H9 (cell line): ENCODE data around the gene C11orf86. TPM values are rescaled to one million over a fixed set of nuclear protein-coding genes. Genes with fewer than 3 reads are reported as not detected.

Experiments used
- DNase-seq: peaks from one replicate; pipeline ENCODE4 v3.0.0-alpha.2; 2017
- H2AFZ ChIP-seq: one replicate; pipeline ENCODE4 v1.6.1; 2013; ENCODE audit warnings: mild to moderate bottlenecking, low read length, control low read depth, moderate library complexity
- H2AK5ac ChIP-seq: 2 replicates; pipeline ENCODE4 v1.6.1; 2013; ENCODE audit warnings: low read length, control low read depth, mixed read lengths; ENCODE audit not compliant: insufficient read length
- H2BK120ac ChIP-seq: one replicate; pipeline ENCODE4 v1.6.1; 2013; ENCODE audit warnings: low read depth, mild to moderate bottlenecking, low read length, control low read depth, inconsistent platforms; ENCODE audit not compliant: poor library complexity, severe bottlenecking
- H2BK12ac ChIP-seq: 2 replicates; pipeline ENCODE4 v1.6.1; 2013; ENCODE audit warnings: low read length, control low read depth, mixed read lengths, low read depth; ENCODE audit not compliant: insufficient read length
- H2BK15ac ChIP-seq: 2 replicates; pipeline ENCODE4 v1.6.1; 2013; ENCODE audit warnings: low read depth, low read length, control low read depth
- H2BK20ac ChIP-seq: one replicate; pipeline ENCODE4 v1.6.1; 2013; ENCODE audit warnings: low read depth, mild to moderate bottlenecking, low read length, control low read depth, inconsistent platforms; ENCODE audit not compliant: poor library complexity, severe bottlenecking
- H2BK5ac ChIP-seq: 2 replicates; pipeline ENCODE4 v1.6.1; 2013; ENCODE audit warnings: low read length, control low read depth, mixed read lengths; ENCODE audit not compliant: insufficient read length
- H3K14ac ChIP-seq: 2 replicates; pipeline ENCODE4 v1.6.1; 2013; ENCODE audit warnings: low read length, control low read depth; ENCODE audit not compliant: insufficient read depth
- H3K18ac ChIP-seq: 2 replicates; pipeline ENCODE4 v1.6.1; 2013; ENCODE audit warnings: low read depth, mild to moderate bottlenecking, mixed read lengths, low read length, control low read depth; ENCODE audit not compliant: insufficient read length
- H3K23ac ChIP-seq: 2 replicates; pipeline ENCODE4 v1.6.1; 2013; ENCODE audit warnings: low read length, control low read depth, mixed read lengths, low read depth; ENCODE audit not compliant: insufficient read length
- H3K23me2 ChIP-seq: 2 replicates; pipeline ENCODE4 v1.6.1; 2013; ENCODE audit warnings: low read depth, mild to moderate bottlenecking, mixed read lengths, low read length, control low read depth; ENCODE audit not compliant: insufficient read length, poor library complexity, severe bottlenecking
- H3K27ac ChIP-seq: 2 replicates; pipeline ENCODE4 v1.5.1; 2013; ENCODE audit warnings: low read length, control low read depth, mixed read lengths, low read depth; ENCODE audit not compliant: insufficient read length
- H3K27me3 ChIP-seq: 2 replicates; pipeline ENCODE4 v1.6.1; 2013; ENCODE audit warnings: low read length, control low read depth, inconsistent platforms; ENCODE audit not compliant: insufficient read depth
- H3K4ac ChIP-seq: 2 replicates; pipeline ENCODE4 v1.6.1; 2013; ENCODE audit warnings: low read depth, mild to moderate bottlenecking, control low read depth, inconsistent platforms, low read length, moderate library complexity
- H3K4me1 ChIP-seq: 2 replicates; pipeline ENCODE4 v1.6.1; 2013; ENCODE audit warnings: low read length, control low read depth, inconsistent platforms; ENCODE audit not compliant: insufficient read depth
- H3K4me2 ChIP-seq: 2 replicates; pipeline ENCODE4 v1.6.1; 2013; ENCODE audit warnings: low read length, control low read depth, mixed read lengths; ENCODE audit not compliant: insufficient read length, insufficient read depth
- H3K56ac ChIP-seq: 2 replicates; pipeline ENCODE4 v1.6.1; 2013; ENCODE audit warnings: low read depth, mild to moderate bottlenecking, mixed read lengths, low read length, control low read depth; ENCODE audit not compliant: insufficient read length
- H3K79me1 ChIP-seq: 2 replicates; pipeline ENCODE4 v1.6.1; 2013; ENCODE audit warnings: low read depth, mild to moderate bottlenecking, moderate library complexity, low read length, control low read depth, inconsistent platforms; ENCODE audit not compliant: insufficient read depth, poor library complexity, severe bottlenecking
- H3K79me2 ChIP-seq: 2 replicates; pipeline ENCODE4 v1.6.1; 2013; ENCODE audit warnings: low read length, control low read depth, inconsistent platforms; ENCODE audit not compliant: insufficient read depth
- H3K9ac ChIP-seq: 2 replicates; pipeline ENCODE4 v1.6.1; 2013; ENCODE audit warnings: low read length, control low read depth, mixed read lengths; ENCODE audit not compliant: insufficient read length; ENCODE audit errors: extremely low read depth
- H3K9me3 ChIP-seq: one replicate; pipeline ENCODE4 v1.6.1; 2013; ENCODE audit warnings: low read depth, low read length, inconsistent platforms; ENCODE audit not compliant: control insufficient read depth
- H3T11ph ChIP-seq: one replicate; pipeline ENCODE4 v1.6.1; 2013; ENCODE audit warnings: mild to moderate bottlenecking, low read length, control low read depth, inconsistent platforms
- H4K20me1 ChIP-seq: one replicate; pipeline ENCODE4 v1.6.1; 2013; ENCODE audit not compliant: control insufficient read depth, insufficient read length, insufficient read depth
- H4K5ac ChIP-seq: 2 replicates; pipeline ENCODE4 v1.6.1; 2013; ENCODE audit warnings: low read depth, mild to moderate bottlenecking, mixed read lengths, low read length, control low read depth; ENCODE audit not compliant: insufficient read length
- H4K8ac ChIP-seq: replicated peaks from 2 replicates; pipeline ENCODE4 v1.6.1; 2013; ENCODE audit warnings: low read length, control low read depth, mixed read lengths, low read depth; ENCODE audit not compliant: insufficient read length
- H4K91ac ChIP-seq: 2 replicates; pipeline ENCODE4 v1.6.1; 2013; ENCODE audit warnings: low read depth, mild to moderate bottlenecking, moderate library complexity, mixed read lengths, low read length, control low read depth; ENCODE audit not compliant: insufficient read length
- H3K27ac Mint-ChIP-seq, 3 experiments: 2 replicates in 2 of 3; 3 replicates in 1 of 3; pipeline ENCODE4 v1.8.0; 2020 to 2021; ENCODE audit warnings: mixed read lengths in 3 of 3, mild to moderate bottlenecking in 1 of 3, moderate library complexity in 1 of 3
- H3K27me3 Mint-ChIP-seq: 2 replicates; pipeline ENCODE4 v1.8.0; 2021; ENCODE audit warnings: low read depth, mild to moderate bottlenecking, moderate library complexity, mixed read lengths
- H3K36me3 Mint-ChIP-seq, 3 experiments: 2 replicates in 2 of 3; 3 replicates in 1 of 3; pipeline ENCODE4 v1.8.0; 2020 to 2021; ENCODE audit warnings: low read depth in 3 of 3, mixed read lengths in 3 of 3; ENCODE audit not compliant: insufficient read depth in 1 of 3
- H3K4me1 Mint-ChIP-seq, 2 experiments: 2 replicates each; pipeline ENCODE4 v1.8.0; 2020; ENCODE audit warnings: mixed read lengths in 2 of 2
- H3K4me3 Mint-ChIP-seq, 2 experiments: 2 replicates in 1 of 2; 3 replicates in 1 of 2; pipeline ENCODE4 v1.8.0; 2020 to 2021; ENCODE audit warnings: mild to moderate bottlenecking in 2 of 2, mixed read lengths in 2 of 2, moderate library complexity in 1 of 2
- H3K9me3 Mint-ChIP-seq, 2 experiments: 2 replicates in 1 of 2; 3 replicates in 1 of 2; pipeline ENCODE4 v1.8.0; 2020; ENCODE audit warnings: mild to moderate bottlenecking in 2 of 2, mixed read lengths in 2 of 2, moderate library complexity in 1 of 2
- CTCF ChIP-seq: fragments of 200-600 bp; sonication (generic); conservative IDR thresholded peaks from 3 replicates; pipeline ENCODE4 v1.8.0; 2021; ENCODE audit warnings: antibody characterized with exemption, mild to moderate bottlenecking
- WGBS: extraction: QIAGEN DNeasy Blood & Tissue Kit; methylation state at CpG from one replicate; pipeline ENCODE4 v1.1.7; 2013; ENCODE audit warnings: missing lambda C conversion rate, low lambda C conversion rate, mixed read lengths; ENCODE audit not compliant: insufficient read length; ENCODE audit errors: extremely low coverage; 5-methylcytosine and 5-hydroxymethylcytosine counted together
- total RNA-seq: library from RNA; stranded (reverse); gene quantifications from 2 replicates; pipeline ENCODE4 v1.2.1, GENCODE V29; 2021

Gene C11orf86
- total RNA-seq, 1 experiment from 2014 or later = not detected

- Mint-ChIP-seq H3K9me3 (no peaks in the 10 kb centered on the region), H3K27me3 (peaks cover 14% of the 10 kb centered on the region), H3K36me3 (peaks cover 0 to 11% (median 11%) of the 10 kb centered on the region in 3 experiments; a peak in 4 of 7 replicates), H3K4me1 (peaks cover 35 to 38% of the 10 kb centered on the region in 2 experiments), H3K4me3 (peak within 1 kb of the TSS; percentile 79 to 88), H3K27ac (peak within 1 kb of the TSS; percentile 90 to 98 (median 94))
- Histone ChIP-seq H3T11ph (no peak within 1 kb of the TSS), H2BK20ac (no peak within 1 kb of the TSS), H2AFZ (no peak within 1 kb of the TSS), H3K23ac (no peak within 1 kb of the TSS), H4K8ac (no peak within 1 kb of the TSS), H3K27ac (no peak within 1 kb of the TSS), H2BK5ac (no peak within 1 kb of the TSS), H4K5ac (no peak within 1 kb of the TSS), H3K23me2 (no peaks in the 10 kb centered on the region), H3K79me2 (no peaks in the 10 kb centered on the region), H3K9me3 (no peaks in the 10 kb centered on the region), H3K4me2 (peak within 1 kb of the TSS; percentile 63), H4K20me1 (no peaks in the 10 kb centered on the region), H2AK5ac (no peak within 1 kb of the TSS), H2BK15ac (no peak within 1 kb of the TSS), H3K9ac (peak within 1 kb of the TSS; percentile 23), H3K14ac (peak within 1 kb of the TSS; percentile 10), H3K4me1 (no peaks in the 10 kb centered on the region; the same call in 1 of the 2 replicates), H3K4ac (no peak within 1 kb of the TSS), H4K91ac (no peak within 1 kb of the TSS), H3K79me1 (no peaks in the 10 kb centered on the region), H3K56ac (no peak within 1 kb of the TSS), H3K27me3 (no peaks in the 10 kb centered on the region), H2BK120ac (no peak within 1 kb of the TSS), H2BK12ac (no peak within 1 kb of the TSS), H3K18ac (peak within 1 kb of the TSS; percentile 5)
- no CpG with 5 or more reads among the region's 74 CpGs for WGBS
- DNase-seq = peak; percentile 100
- TF ChIP-seq CTCF = no peak
Observed at GRCh38 chr11:66958232-66958955, 16.7 kb upstream of the C11orf86 start, which contains the start of gene PC. TSS of gene PC (minus strand) at chr11:66958383. CDS start at chr11:66872159, 86,224 bp downstream.
